Measurements from ENCODE around the gene EMID1.

The EMID1 gene

DNA sequence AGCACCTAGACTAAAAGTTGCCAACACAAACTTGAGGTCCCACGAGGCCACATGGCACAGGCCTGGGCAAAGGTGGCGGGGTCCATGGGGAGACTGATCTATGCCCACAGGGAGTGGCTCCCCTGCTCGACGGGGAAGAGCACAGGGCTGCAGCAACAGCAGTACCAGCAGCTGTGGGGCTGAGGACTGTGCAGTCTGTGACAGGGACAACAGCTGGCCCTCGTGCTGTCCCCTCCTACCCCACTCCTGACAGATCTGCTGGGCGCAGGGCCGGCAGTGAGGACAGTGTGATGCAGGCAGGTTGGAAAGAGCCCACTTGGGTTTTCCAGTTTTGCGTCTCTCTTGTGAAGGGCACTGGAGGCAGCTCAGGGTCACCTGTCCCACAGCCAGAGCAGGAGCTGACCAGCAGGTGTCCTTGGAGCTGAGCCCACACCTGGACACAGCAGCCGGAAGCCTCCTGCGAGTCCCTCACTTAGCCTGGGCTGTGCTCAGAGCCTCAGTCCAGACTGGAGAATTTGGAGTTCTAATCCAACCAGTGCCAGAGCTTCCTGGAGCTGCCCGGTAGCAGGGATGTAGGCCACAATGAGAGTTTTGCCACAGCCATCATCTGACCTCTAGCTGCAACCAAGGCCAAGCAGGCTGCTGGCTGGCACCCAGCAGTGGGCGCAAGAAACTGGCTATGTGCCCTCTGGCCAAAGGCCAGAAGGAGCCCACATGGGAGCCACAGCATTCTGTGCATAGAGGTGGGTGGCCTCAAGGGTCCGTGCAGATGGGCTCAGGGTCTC, 97.2 kb downstream of the EMID1 start:
- Histone ChIP-seq H3K4me3 (ENCODE audit: severe bottlenecking) (no peak overlapping the region), H3K27me3 (ENCODE audit: insufficient read depth, poor library complexity, severe bottlenecking) (no peaks in the 10 kb centered on the region), H3K9me3 (ENCODE audit: severe bottlenecking) (no peaks in the 10 kb centered on the region), H3K36me3 (ENCODE audit: low read depth) (peaks cover 26% of the 10 kb centered on the region), H3K4me1 (ENCODE audit: insufficient read depth, poor library complexity, severe bottlenecking) (peaks cover 2% of the 10 kb centered on the region), H3K27ac (ENCODE audit: poor library complexity, severe bottlenecking) (no peak overlapping the region)
- no peak for ATAC-seq (ENCODE audit: low read depth)
- DNase-seq (ENCODE audit: low spot score) = no peak
- TF ChIP-seq CTCF (IDR thresholded peaks at IDR 0.05; ENCODE audit: poor library complexity, severe bottlenecking) = no peak

DNA sequence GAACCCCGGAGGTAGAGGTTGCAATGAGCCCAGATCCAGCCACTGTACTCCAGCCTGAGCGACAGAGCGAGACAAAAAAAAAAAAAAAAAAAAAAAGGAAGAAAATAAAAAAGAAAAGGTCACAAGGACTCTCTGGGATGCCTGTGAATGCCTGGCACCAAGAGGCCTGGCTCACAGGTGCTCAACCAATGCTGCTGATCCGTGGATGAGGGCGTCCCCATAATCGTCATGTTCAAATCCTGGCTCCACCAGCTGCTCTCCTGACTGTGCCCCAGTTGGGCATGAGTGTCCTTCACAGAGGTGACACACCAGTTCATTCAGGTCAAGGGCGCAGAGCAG, 100.1 kb downstream of the EMID1 start:
- ATAC-seq (ENCODE audit: low read depth) (no peak), DNase-seq (ENCODE audit: low spot score) (no peak)
- Histone ChIP-seq H3K36me3 (ENCODE audit: low read depth) (no peaks in the 10 kb centered on the region), H3K27ac (ENCODE audit: poor library complexity, severe bottlenecking) (peak overlapping the region; percentile 76), H3K27me3 (ENCODE audit: insufficient read depth, poor library complexity, severe bottlenecking) (no peaks in the 10 kb centered on the region), H3K4me1 (ENCODE audit: insufficient read depth, poor library complexity, severe bottlenecking) (peaks cover 19% of the 10 kb centered on the region), H3K4me3 (ENCODE audit: severe bottlenecking) (peak overlapping the region; percentile 60), H3K9me3 (ENCODE audit: severe bottlenecking) (no peaks in the 10 kb centered on the region)
- TF ChIP-seq CTCF (IDR thresholded peaks at IDR 0.05; ENCODE audit: poor library complexity, severe bottlenecking) = no peak

- Histone ChIP-seq H3K27ac (ENCODE audit: poor library complexity, severe bottlenecking) (peak within 1 kb of the TSS; percentile 76), H3K36me3 (ENCODE audit: low read depth) (no peaks in the 10 kb centered on the region), H3K4me1 (ENCODE audit: insufficient read depth, poor library complexity, severe bottlenecking) (peaks cover 22% of the 10 kb centered on the region), H3K9me3 (ENCODE audit: severe bottlenecking) (no peaks in the 10 kb centered on the region), H3K4me3 (ENCODE audit: severe bottlenecking) (peak within 1 kb of the TSS; percentile 60), H3K27me3 (ENCODE audit: insufficient read depth, poor library complexity, severe bottlenecking) (no peaks in the 10 kb centered on the region)
- TF ChIP-seq CTCF (IDR thresholded peaks at IDR 0.05; ENCODE audit: poor library complexity, severe bottlenecking) = peak; percentile 63
- ATAC-seq (ENCODE audit: low read depth) (peak; percentile 52), DNase-seq (ENCODE audit: low spot score) (no peak)
These were observed 100.6 kb downstream of the EMID1 start, which contains the start of gene GAS2L1 for GRCh38 chr22:29306175-29306834. Gene GAS2L1 (plus strand): TSS chr22:29306650. CDS start chr22:29308106, 1,456 bp downstream.

DNA sequence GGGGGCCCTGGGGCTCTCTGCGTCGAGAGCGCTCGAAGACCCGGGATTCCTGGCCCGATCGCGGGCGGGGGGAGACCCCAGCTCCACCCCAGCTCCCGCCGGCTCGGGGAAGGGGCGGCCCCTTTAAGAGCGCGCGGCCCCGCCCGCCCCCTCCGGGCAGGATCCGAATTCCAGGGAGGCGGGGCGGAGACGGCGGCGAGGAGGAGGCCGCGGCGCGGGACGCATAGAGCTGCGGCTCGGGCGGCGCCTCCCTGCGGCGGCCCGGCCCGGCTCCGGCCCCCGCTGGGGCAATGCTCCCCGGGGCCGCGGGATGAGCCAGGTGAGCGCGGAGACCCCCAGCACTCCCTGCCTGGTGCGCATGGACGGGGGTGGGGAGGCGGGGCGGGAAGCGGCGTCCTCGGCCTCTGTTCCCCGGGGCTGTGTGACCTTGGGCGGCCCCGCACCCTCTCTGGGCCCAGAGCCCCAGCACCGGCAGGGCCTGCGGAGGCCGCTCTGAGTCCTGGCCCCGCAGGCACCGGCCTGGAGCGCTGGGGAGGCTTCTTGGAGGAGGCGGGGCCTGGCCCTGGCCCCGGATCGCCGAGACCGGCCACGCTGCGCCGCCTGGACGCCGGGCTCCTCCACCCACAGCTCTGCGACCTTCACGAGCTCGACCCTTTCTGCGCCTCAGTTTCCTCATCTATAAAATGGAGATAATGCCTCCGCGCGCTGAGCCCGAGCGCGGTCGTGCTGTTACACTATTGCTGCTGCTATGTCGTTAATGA, 101.3 kb downstream of the EMID1 start:
- H3K36me3 ChIP-seq (ENCODE audit: low read depth) = no peaks in the 10 kb centered on the region
- no peaks in the 10 kb centered on the region for H3K9me3 ChIP-seq (ENCODE audit: severe bottlenecking)
- peak overlapping the region; percentile 76 for H3K27ac ChIP-seq (ENCODE audit: poor library complexity, severe bottlenecking)
- DNase-seq (ENCODE audit: low spot score) (no peak), ATAC-seq (ENCODE audit: low read depth) (peak; percentile 58)
- no peaks in the 10 kb centered on the region for H3K27me3 ChIP-seq (ENCODE audit: insufficient read depth, poor library complexity, severe bottlenecking)
- H3K4me1 ChIP-seq (ENCODE audit: insufficient read depth, poor library complexity, severe bottlenecking) = peaks cover 22% of the 10 kb centered on the region
- H3K4me3 ChIP-seq (ENCODE audit: severe bottlenecking) = peak overlapping the region; percentile 60
- TF ChIP-seq CTCF (IDR thresholded peaks at IDR 0.05; ENCODE audit: poor library complexity, severe bottlenecking) = no peak

Data from RWPE2 (cell line).